ENCODE data around the gene CFAP65. TPM values are rescaled to one million over a fixed set of nuclear protein-coding genes. Genes with fewer than 3 reads are reported as not detected.

CFAP65 gene
- polyA plus RNA-seq, 1 experiment = not detected

DNA sequence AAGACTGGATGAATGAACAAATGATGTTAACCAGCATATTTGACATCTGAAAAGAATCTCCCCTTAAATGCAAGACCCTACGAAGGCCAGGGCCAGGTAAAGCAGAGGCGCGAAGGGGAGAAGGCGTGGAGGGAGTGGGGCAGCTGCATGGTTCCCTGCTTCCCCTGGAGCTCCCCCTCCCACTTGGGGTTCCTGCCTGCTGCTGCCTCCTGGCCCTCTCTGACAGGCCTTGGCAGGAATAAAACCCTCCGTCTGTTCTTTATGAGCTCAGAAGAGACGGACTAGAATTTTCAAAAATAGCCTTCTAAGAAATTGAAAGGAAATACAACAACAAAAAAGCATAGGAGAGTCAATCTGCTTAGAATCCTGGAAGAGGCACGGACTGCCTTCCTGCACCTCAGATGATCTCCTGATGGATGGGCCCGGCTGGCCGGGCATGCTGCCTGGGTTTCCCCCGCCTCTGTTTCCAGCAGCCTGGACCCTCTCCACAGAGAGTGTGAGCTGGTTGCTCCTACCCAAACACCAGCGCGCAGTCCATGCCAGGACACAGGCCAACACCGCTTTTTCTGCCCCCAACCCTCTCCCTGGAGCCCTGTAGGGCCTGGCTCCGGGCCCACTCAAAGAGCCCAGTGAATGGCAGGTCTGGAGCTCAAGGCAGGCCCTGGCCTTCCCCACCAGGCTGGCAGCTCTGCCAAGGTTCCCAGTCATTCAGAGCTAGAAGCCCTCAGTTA is 23.9 kb downstream of the CFAP65 start:
- POLR2A ChIA-PET = no interaction called here
- DNase-seq (ENCODE audit: low read depth, low spot score) = no peak
- H3K27ac ChIP-seq (ENCODE audit: low read depth, low read length) = no peak overlapping the region

DNA sequence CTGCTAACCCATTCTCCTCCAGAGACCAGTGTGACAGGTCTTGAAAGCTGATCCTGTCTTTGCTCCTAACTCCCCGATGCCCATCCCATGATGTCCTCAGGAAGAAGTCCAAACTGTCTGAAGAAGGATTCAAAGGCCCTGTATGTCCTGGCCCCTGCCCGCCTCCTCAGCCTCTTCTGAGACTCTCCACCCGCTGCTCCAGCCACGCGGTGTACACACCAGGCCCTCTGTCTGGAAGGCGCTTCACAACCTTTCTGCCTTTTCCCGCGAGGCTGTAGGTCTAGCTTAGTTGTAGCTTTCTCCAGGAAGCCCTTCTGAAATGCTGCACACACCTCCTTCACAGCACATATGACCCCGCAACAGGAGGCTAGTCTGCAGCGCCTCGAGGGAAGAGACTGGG is 24.6 kb downstream of the CFAP65 start:
- DNase-seq (ENCODE audit: low read depth, low spot score) = no peak
- H3K4me3 ChIP-seq (ENCODE audit: low read depth, low read length) = no peak overlapping the region
- POLR2A ChIA-PET = interaction anchor here (0.6 kb wide), 1 partner anchor 65 kb away, joined by 5 read pairs; no protein-coding TSS in a partner anchor
- CTCF ChIA-PET = interaction anchor here (0.9 to 1.1 kb wide), 2 partner anchors 21 to 103 kb away, joined by 3 to 6 read pairs; no protein-coding TSS in a partner anchor
- TF ChIP-seq, protein P1, sequence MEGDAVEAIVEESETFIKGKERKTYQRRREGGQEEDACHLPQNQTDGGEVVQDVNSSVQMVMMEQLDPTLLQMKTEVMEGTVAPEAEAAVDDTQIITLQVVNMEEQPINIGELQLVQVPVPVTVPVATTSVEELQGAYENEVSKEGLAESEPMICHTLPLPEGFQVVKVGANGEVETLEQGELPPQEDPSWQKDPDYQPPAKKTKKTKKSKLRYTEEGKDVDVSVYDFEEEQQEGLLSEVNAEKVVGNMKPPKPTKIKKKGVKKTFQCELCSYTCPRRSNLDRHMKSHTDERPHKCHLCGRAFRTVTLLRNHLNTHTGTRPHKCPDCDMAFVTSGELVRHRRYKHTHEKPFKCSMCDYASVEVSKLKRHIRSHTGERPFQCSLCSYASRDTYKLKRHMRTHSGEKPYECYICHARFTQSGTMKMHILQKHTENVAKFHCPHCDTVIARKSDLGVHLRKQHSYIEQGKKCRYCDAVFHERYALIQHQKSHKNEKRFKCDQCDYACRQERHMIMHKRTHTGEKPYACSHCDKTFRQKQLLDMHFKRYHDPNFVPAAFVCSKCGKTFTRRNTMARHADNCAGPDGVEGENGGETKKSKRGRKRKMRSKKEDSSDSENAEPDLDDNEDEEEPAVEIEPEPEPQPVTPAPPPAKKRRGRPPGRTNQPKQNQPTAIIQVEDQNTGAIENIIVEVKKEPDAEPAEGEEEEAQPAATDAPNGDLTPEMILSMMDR (IDR thresholded peaks at IDR 0.05; ENCODE audit: low read depth, low read length) = no peak
- H3K27ac ChIP-seq (ENCODE audit: low read depth, low read length) = no peak overlapping the region
- H3K27me3 ChIP-seq (ENCODE audit: control insufficient read depth, insufficient read depth, low read length) = peaks cover 45% of the 10 kb centered on the region
- H3K9me3 ChIP-seq (ENCODE audit: control insufficient read depth, insufficient read depth, low read length) = no peaks in the 10 kb centered on the region

More for the DNA sequence above, 23.9 kb downstream of the CFAP65 start:
- TF ChIP-seq, protein P1 (IDR thresholded peaks at IDR 0.05; ENCODE audit: low read depth, low read length) = no peak
- Histone ChIP-seq H3K4me3 (ENCODE audit: low read depth, low read length) (no peak overlapping the region), H3K27me3 (ENCODE audit: control insufficient read depth, insufficient read depth, low read length) (peaks cover 40% of the 10 kb centered on the region), H3K9me3 (ENCODE audit: control insufficient read depth, insufficient read depth, low read length) (no peaks in the 10 kb centered on the region)
- CTCF ChIA-PET = interaction anchor here (0.9 to 1.4 kb wide), 3 partner anchors 12 to 103 kb away, joined by 3 to 6 read pairs (median 5); no protein-coding TSS in a partner anchor

DNA sequence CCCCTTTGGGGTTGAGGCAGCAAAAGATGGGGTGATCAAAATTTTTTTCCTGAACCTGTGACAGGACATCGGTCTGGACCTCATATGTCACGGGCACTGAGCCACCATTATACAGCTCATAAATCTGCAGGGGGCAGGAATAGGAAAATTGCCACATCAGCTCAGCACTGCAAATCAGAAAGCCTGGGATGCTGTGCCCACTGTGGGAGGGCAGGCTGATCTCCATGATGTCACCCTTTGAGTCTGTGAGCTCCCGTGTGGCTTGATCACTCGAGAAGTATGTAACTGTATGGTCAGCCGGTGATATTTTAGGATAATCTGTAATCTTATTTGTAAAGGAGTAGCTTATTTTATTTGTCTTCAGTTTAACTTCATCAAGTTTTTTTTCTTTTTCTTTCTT is 30.4 kb downstream of the CFAP65 start:
- CTCF ChIA-PET = interaction anchor here (0.6 to 1.6 kb wide), 5 partner anchors 15 to 144 kb away, joined by 3 to 14 read pairs (median 4); no protein-coding TSS in a partner anchor
- TF ChIP-seq, protein P1 (IDR thresholded peaks at IDR 0.05; ENCODE audit: low read depth, low read length) = no peak
- no peak for DNase-seq (ENCODE audit: low read depth, low spot score)
- H3K27me3 ChIP-seq (ENCODE audit: control insufficient read depth, insufficient read depth, low read length) = peaks cover 21% of the 10 kb centered on the region
- POLR2A ChIA-PET = no interaction called here
- H3K9me3 ChIP-seq (ENCODE audit: control insufficient read depth, insufficient read depth, low read length) = no peaks in the 10 kb centered on the region
- H3K27ac ChIP-seq (ENCODE audit: low read depth, low read length) = no peak overlapping the region
- H3K4me3 ChIP-seq (ENCODE audit: low read depth, low read length) = no peak overlapping the region

DNA sequence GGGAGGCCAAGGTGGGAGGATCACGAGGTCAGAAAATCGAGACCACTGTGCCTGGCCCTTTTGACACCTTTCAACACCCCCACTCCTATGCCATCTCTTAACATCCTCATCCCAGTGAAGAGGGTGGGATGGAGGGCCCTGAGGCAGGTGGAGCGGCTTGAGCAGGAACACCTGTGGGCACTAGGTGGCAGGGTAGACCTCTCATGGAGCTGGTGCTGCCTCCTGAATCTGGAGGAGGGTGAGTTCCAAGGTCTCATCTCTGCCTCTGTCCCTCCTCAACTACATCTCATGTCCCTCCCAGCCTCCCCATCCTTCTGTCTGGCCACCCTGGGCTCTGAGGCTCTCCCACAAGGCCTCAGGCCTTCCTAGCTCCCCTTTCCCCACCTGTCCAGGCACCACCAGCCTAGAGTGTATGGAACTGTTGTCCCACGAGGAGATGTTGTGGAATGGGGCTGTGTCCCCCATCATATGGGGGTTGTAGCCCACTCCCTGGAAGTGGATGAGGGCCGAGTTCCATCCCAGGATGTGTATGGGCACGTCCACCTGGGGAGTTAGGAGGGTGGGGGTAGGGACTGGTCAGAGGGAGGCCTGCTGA is 31.1 kb downstream of the CFAP65 start:
- ChIA-PET CTCF (interaction anchor here (0.5 to 1.6 kb wide), 5 partner anchors 14 to 145 kb away, joined by 3 to 14 read pairs (median 4); no protein-coding TSS in a partner anchor), POLR2A (no interaction called here)
- TF ChIP-seq, protein P1 (IDR thresholded peaks at IDR 0.05; ENCODE audit: low read depth, low read length) = no peak; the same call in 1 of the 2 replicates
- DNase-seq (ENCODE audit: low read depth, low spot score) = no peak
- Histone ChIP-seq H3K4me3 (ENCODE audit: low read depth, low read length) (no peak overlapping the region), H3K9me3 (ENCODE audit: control insufficient read depth, insufficient read depth, low read length) (no peaks in the 10 kb centered on the region), H3K27ac (ENCODE audit: low read depth, low read length) (no peak overlapping the region), H3K27me3 (ENCODE audit: control insufficient read depth, insufficient read depth, low read length) (peaks cover 27% of the 10 kb centered on the region)

DNA sequence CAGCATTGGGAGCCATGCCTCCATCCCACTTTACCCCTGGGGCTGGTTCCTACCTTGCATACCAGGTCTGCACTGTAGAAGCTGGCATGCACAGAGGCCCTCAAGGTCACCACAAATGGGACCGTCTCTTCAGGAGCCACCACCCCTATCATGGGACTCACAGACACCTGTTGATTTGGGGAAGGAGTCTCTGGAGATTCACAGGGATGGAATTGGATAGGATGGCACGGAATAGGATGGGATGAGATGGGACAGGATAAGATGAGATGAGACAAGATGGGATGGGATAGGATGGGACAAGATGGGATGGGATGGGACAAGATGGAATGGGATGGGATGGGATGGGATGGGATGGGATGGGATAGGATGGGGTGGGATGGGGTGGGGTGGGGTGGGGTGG is 32.0 kb downstream of the CFAP65 start:
- peaks cover 32% of the 10 kb centered on the region for H3K27me3 ChIP-seq (ENCODE audit: control insufficient read depth, insufficient read depth, low read length)
- DNase-seq (ENCODE audit: low read depth, low spot score) = no peak
- POLR2A ChIA-PET = no interaction called here
- CTCF ChIA-PET = no interaction called here
- H3K9me3 ChIP-seq (ENCODE audit: control insufficient read depth, insufficient read depth, low read length) = no peaks in the 10 kb centered on the region
- no peak overlapping the region for H3K4me3 ChIP-seq (ENCODE audit: low read depth, low read length)
- TF ChIP-seq, protein P1 (IDR thresholded peaks at IDR 0.05; ENCODE audit: low read depth, low read length) = no peak
- no peak overlapping the region for H3K27ac ChIP-seq (ENCODE audit: low read depth, low read length)

All from AG04450 (cell line).